ENCODE data around the gene CFAP57. TPM values are rescaled to one million over a fixed set of nuclear protein-coding genes. Genes with fewer than 3 reads are reported as not detected.

The CFAP57 gene
- total RNA-seq, 1 donor from 2014 or later: not detected

DNA sequence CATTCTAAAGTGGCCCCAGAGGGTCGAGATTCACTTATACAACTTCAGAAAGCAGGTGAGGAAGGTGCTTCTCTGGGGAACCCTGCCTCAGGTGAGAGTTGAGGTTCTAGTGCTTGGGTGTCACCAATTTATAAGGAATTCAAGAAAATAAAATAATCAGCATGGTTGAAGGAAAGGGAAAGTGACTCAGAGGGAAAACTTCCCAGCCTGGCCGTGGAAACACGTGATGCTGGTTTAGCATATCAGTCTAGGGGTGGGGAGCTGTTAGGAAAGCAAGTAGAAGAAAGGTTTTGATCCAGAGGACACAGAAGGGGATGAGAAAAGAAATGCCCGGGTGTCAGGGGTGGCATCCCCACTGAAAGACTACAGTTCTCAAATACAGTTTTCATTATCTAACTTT is 59.9 kb downstream of the CFAP57 start:
- DNase-seq (ENCODE audit: low read depth) (peak; percentile 59), FAIRE-seq (no peak)
- Histone ChIP-seq H3K27me3 (ENCODE audit: control insufficient read depth, insufficient read depth, low read length) (no peaks in the 10 kb centered on the region), H3K4me3 (ENCODE audit: low read depth, low read length) (no peak overlapping the region), H3K36me3 (ENCODE audit: control insufficient read depth, insufficient read depth, low read length) (no peaks in the 10 kb centered on the region)
- TF ChIP-seq, protein P1, sequence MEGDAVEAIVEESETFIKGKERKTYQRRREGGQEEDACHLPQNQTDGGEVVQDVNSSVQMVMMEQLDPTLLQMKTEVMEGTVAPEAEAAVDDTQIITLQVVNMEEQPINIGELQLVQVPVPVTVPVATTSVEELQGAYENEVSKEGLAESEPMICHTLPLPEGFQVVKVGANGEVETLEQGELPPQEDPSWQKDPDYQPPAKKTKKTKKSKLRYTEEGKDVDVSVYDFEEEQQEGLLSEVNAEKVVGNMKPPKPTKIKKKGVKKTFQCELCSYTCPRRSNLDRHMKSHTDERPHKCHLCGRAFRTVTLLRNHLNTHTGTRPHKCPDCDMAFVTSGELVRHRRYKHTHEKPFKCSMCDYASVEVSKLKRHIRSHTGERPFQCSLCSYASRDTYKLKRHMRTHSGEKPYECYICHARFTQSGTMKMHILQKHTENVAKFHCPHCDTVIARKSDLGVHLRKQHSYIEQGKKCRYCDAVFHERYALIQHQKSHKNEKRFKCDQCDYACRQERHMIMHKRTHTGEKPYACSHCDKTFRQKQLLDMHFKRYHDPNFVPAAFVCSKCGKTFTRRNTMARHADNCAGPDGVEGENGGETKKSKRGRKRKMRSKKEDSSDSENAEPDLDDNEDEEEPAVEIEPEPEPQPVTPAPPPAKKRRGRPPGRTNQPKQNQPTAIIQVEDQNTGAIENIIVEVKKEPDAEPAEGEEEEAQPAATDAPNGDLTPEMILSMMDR (IDR thresholded peaks at IDR 0.05; ENCODE audit: insufficient read depth, low read length, severe bottlenecking): no peak

DNA sequence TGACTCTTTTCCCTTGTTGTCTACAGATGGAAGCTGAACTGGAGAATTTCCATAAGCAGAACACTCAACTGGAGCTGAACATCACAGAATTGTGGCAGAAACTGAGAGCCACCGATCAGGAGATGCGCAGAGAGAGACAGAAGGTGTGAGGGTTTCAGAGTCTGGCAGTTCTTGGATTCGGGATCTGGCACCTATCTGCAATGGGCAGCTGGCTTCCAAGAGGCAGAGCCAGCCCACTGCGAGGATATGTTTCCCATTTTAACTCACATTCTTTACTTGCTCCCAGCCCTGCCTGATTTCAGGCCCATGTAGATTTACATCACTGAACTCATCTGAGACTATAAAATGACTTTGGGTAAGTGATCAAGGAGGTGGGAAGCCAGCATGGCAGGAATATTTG is 60.4 kb downstream of the CFAP57 start:
- DNase-seq (ENCODE audit: low read depth) (no peak), FAIRE-seq (peak; percentile 81)
- TF ChIP-seq, protein P1 (IDR thresholded peaks at IDR 0.05; ENCODE audit: insufficient read depth, low read length, severe bottlenecking): no peak

DNA sequence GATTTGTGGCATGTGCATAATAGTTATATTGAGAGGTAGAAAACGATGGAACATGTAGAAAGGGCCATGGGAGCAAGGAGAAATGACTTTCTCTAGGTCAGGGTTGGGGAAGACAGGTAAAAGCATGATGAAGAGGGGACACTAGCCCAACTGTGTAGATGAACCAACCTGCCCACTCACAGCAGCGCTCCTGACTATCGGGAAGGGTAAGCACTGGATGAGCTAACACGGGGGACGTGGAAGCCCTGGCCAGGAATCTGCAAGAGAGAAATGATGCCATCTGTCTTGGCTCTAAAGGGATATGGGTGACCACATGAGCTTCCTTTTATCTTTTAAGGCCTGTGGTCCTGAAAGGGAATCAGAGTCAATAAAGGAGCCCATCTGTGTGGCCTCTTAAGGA is 61.5 kb downstream of the CFAP57 start:
- FAIRE-seq (no peak), DNase-seq (ENCODE audit: low read depth) (no peak)
- H3K36me3 ChIP-seq (ENCODE audit: control insufficient read depth, insufficient read depth, low read length): no peaks in the 10 kb centered on the region
- H3K4me3 ChIP-seq (ENCODE audit: low read depth, low read length): no peak overlapping the region
- TF ChIP-seq, protein P1 (IDR thresholded peaks at IDR 0.05; ENCODE audit: insufficient read depth, low read length, severe bottlenecking): no peak
- no peaks in the 10 kb centered on the region for H3K27me3 ChIP-seq (ENCODE audit: control insufficient read depth, insufficient read depth, low read length)

More for the DNA sequence above, 60.4 kb downstream of the CFAP57 start:
- no peaks in the 10 kb centered on the region for H3K36me3 ChIP-seq (ENCODE audit: control insufficient read depth, insufficient read depth, low read length)
- H3K4me3 ChIP-seq (ENCODE audit: low read depth, low read length): no peak overlapping the region
- H3K27me3 ChIP-seq (ENCODE audit: control insufficient read depth, insufficient read depth, low read length): no peaks in the 10 kb centered on the region

DNA sequence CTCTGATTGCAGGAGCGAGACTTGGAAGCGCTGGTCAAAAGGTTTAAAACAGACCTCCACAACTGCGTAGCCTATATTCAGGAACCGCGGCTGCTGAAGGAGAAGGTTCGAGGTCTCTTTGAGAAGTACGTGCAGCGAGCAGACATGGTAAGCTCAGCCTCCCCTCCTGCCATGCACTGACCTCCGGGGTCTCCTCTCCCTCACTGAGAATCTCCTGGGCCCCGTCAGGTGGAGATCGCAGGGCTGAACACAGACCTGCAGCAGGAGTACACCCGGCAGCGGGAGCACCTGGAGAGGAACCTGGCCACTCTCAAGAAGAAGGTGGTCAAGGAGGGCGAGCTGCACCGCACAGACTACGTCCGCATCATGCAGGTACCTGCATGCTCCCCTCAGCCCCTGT is 62.1 kb downstream of the CFAP57 start:
- H3K4me3 ChIP-seq (ENCODE audit: low read depth, low read length): no peak overlapping the region
- no peaks in the 10 kb centered on the region for H3K27me3 ChIP-seq (ENCODE audit: control insufficient read depth, insufficient read depth, low read length)
- FAIRE-seq (no peak), DNase-seq (ENCODE audit: low read depth) (no peak)
- TF ChIP-seq, protein P1 (IDR thresholded peaks at IDR 0.05; ENCODE audit: insufficient read depth, low read length, severe bottlenecking): no peak
- H3K36me3 ChIP-seq (ENCODE audit: control insufficient read depth, insufficient read depth, low read length): no peaks in the 10 kb centered on the region

DNA sequence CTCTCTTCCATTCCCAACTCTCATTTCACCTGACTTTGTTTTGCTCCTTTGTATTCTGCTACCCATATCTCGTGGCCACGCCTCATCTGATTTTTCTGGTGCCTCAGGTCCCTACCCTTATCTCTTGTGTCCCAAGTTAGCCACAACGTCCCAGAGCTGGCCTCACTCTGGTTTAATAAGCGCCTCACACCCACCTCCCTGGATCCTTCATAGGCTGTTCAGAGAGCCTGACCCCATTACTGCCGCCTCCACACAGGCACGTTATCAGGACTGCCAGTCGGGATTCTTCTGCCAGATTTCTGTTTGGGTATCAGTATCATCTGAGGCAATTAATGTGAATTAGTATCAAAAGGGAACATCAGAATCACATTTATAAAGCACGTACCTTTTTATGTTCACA is 62.9 kb downstream of the CFAP57 start:
- no peak for FAIRE-seq
- TF ChIP-seq, protein P1 (IDR thresholded peaks at IDR 0.05; ENCODE audit: insufficient read depth, low read length, severe bottlenecking): no peak
- no peak overlapping the region for H3K4me3 ChIP-seq (ENCODE audit: low read depth, low read length)
- DNase-seq (ENCODE audit: low read depth): no peak
- H3K36me3 ChIP-seq (ENCODE audit: control insufficient read depth, insufficient read depth, low read length): no peaks in the 10 kb centered on the region
- no peaks in the 10 kb centered on the region for H3K27me3 ChIP-seq (ENCODE audit: control insufficient read depth, insufficient read depth, low read length)

DNA sequence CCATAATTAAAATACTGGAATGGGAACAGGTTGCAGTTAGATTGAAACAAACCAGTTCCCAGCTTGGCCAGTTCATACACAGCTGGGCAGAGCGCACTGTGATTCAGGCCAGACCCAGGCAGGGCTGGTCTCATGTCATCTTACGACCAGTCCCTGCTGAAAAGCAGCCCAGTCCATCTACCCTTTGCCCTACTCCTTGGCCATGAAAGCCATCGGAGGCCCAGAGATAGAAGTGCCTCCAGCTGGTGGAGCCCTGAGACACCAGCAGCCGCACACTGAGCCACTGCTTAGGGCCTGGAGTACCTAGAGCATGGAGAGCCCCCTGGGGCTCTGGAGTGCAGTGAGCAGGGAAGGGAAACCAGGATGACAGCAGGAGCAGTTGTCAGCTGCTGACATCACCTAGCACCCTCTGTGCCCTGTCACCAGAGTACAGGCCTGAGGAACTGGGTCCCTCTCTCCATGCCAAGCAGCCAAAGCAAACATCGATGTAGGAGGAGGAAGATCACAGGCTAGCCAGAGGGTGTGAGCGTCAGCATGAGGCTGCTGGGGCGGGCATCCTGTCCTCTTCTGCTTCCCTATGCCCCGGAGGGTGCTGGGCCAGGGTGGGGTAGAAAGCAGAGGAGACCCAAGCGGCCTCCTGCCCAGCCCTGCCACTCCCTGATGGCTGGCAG is 63.5 kb downstream of the CFAP57 start:
- DNase-seq (ENCODE audit: low read depth) (no peak), FAIRE-seq (no peak)

More for the DNA sequence above, 63.5 kb downstream of the CFAP57 start:
- Histone ChIP-seq H3K36me3 (ENCODE audit: control insufficient read depth, insufficient read depth, low read length) (no peaks in the 10 kb centered on the region), H3K27me3 (ENCODE audit: control insufficient read depth, insufficient read depth, low read length) (no peaks in the 10 kb centered on the region), H3K4me3 (ENCODE audit: low read depth, low read length) (no peak overlapping the region)
- TF ChIP-seq, protein P1 (IDR thresholded peaks at IDR 0.05; ENCODE audit: insufficient read depth, low read length, severe bottlenecking): no peak

Data from bronchial epithelial cell (primary cell).